ENCODE data around the gene ASB15.

Gene ASB15

GRCh38 chr7:123661765-123662164 lies 60.1 kb downstream of the ASB15 start:
- Histone ChIP-seq H3K27me3 (ENCODE audit: control insufficient read depth, insufficient read depth, low read length, poor library complexity, severe bottlenecking) (no peaks in the 10 kb centered on the region), H3K4me1 (ENCODE audit: control insufficient read depth, insufficient read depth, low read length) (peaks cover 13% of the 10 kb centered on the region), H3K9me3 (ENCODE audit: control insufficient read depth, low read length) (no peaks in the 10 kb centered on the region), H3K4me3 (ENCODE audit: insufficient read depth, low read depth, low read length) (no peak overlapping the region), H3K27ac (ENCODE audit: insufficient read depth, low read depth, low read length, poor library complexity, severe bottlenecking) (no peak overlapping the region), H3K36me3 (ENCODE audit: control insufficient read depth, insufficient read depth, low read length) (no peaks in the 10 kb centered on the region)
- 96 to 100% methylated on average over 1 of the region's 1 CpG for WGBS, 2 experiments

GRCh38 chr7:123662293-123662692 lies 60.7 kb downstream of the ASB15 start:
- H3K27me3 ChIP-seq (ENCODE audit: control insufficient read depth, insufficient read depth, low read length, poor library complexity, severe bottlenecking) = no peaks in the 10 kb centered on the region
- peaks cover 13% of the 10 kb centered on the region for H3K4me1 ChIP-seq (ENCODE audit: control insufficient read depth, insufficient read depth, low read length)
- no peak overlapping the region for H3K27ac ChIP-seq (ENCODE audit: insufficient read depth, low read depth, low read length, poor library complexity, severe bottlenecking)
- no peak overlapping the region for H3K4me3 ChIP-seq (ENCODE audit: insufficient read depth, low read depth, low read length)
- WGBS, 2 experiments = 94 to 96% methylated on average over 15 of the region's 15 CpGs
- H3K9me3 ChIP-seq (ENCODE audit: control insufficient read depth, low read length) = no peaks in the 10 kb centered on the region
- H3K36me3 ChIP-seq (ENCODE audit: control insufficient read depth, insufficient read depth, low read length) = no peaks in the 10 kb centered on the region

GRCh38 chr7:123662755-123663154 lies 61.1 kb downstream of the ASB15 start:
- Histone ChIP-seq H3K27ac (ENCODE audit: insufficient read depth, low read depth, low read length, poor library complexity, severe bottlenecking) (no peak overlapping the region), H3K4me3 (ENCODE audit: insufficient read depth, low read depth, low read length) (no peak overlapping the region), H3K36me3 (ENCODE audit: control insufficient read depth, insufficient read depth, low read length) (no peaks in the 10 kb centered on the region), H3K4me1 (ENCODE audit: control insufficient read depth, insufficient read depth, low read length) (peaks cover 13% of the 10 kb centered on the region), H3K9me3 (ENCODE audit: control insufficient read depth, low read length) (no peaks in the 10 kb centered on the region), H3K27me3 (ENCODE audit: control insufficient read depth, insufficient read depth, low read length, poor library complexity, severe bottlenecking) (no peaks in the 10 kb centered on the region)
- 73 to 74% methylated on average over 3 of the region's 3 CpGs for WGBS, 2 experiments

GRCh38 chr7:123663200-123663599 lies 61.6 kb downstream of the ASB15 start:
- H3K36me3 ChIP-seq (ENCODE audit: control insufficient read depth, insufficient read depth, low read length) = no peaks in the 10 kb centered on the region
- no peak overlapping the region for H3K27ac ChIP-seq (ENCODE audit: insufficient read depth, low read depth, low read length, poor library complexity, severe bottlenecking)
- no peaks in the 10 kb centered on the region for H3K27me3 ChIP-seq (ENCODE audit: control insufficient read depth, insufficient read depth, low read length, poor library complexity, severe bottlenecking)
- H3K9me3 ChIP-seq (ENCODE audit: control insufficient read depth, low read length) = no peaks in the 10 kb centered on the region
- 93 to 96% methylated on average over 5 of the region's 6 CpGs for WGBS, 2 experiments
- peaks cover 13% of the 10 kb centered on the region for H3K4me1 ChIP-seq (ENCODE audit: control insufficient read depth, insufficient read depth, low read length)
- H3K4me3 ChIP-seq (ENCODE audit: insufficient read depth, low read depth, low read length) = no peak overlapping the region

- Histone ChIP-seq H3K27me3 (ENCODE audit: control insufficient read depth, insufficient read depth, low read length, poor library complexity, severe bottlenecking) (no peaks in the 10 kb centered on the region), H3K9me3 (ENCODE audit: control insufficient read depth, low read length) (no peaks in the 10 kb centered on the region), H3K4me1 (ENCODE audit: control insufficient read depth, insufficient read depth, low read length) (peaks cover 8% of the 10 kb centered on the region), H3K36me3 (ENCODE audit: control insufficient read depth, insufficient read depth, low read length) (no peaks in the 10 kb centered on the region), H3K4me3 (ENCODE audit: insufficient read depth, low read depth, low read length) (no peak overlapping the region), H3K27ac (ENCODE audit: insufficient read depth, low read depth, low read length, poor library complexity, severe bottlenecking) (no peak overlapping the region)
- WGBS, 2 experiments = 90 to 94% methylated on average over 1 to 2 of the region's 2 CpGs
These were observed 63.5 kb downstream of the ASB15 start for GRCh38 chr7:123665157-123665556.

GRCh38 chr7:123665896-123666295 lies 64.3 kb downstream of the ASB15 start:
- Histone ChIP-seq H3K4me3 (ENCODE audit: insufficient read depth, low read depth, low read length) (no peak overlapping the region), H3K9me3 (ENCODE audit: control insufficient read depth, low read length) (no peaks in the 10 kb centered on the region)
- 90 to 94% methylated on average over 1 of the region's 1 CpG for WGBS, 2 experiments

GRCh38 chr7:123666492-123666891 lies 64.9 kb downstream of the ASB15 start:
- Histone ChIP-seq H3K4me1 (ENCODE audit: control insufficient read depth, insufficient read depth, low read length) (no peaks in the 10 kb centered on the region), H3K9me3 (ENCODE audit: control insufficient read depth, low read length) (no peaks in the 10 kb centered on the region), H3K4me3 (ENCODE audit: insufficient read depth, low read depth, low read length) (no peak overlapping the region), H3K27me3 (ENCODE audit: control insufficient read depth, insufficient read depth, low read length, poor library complexity, severe bottlenecking) (no peaks in the 10 kb centered on the region), H3K36me3 (ENCODE audit: control insufficient read depth, insufficient read depth, low read length) (no peaks in the 10 kb centered on the region), H3K27ac (ENCODE audit: insufficient read depth, low read depth, low read length, poor library complexity, severe bottlenecking) (no peak overlapping the region)
- WGBS, 2 experiments = 100% methylated on average over 1 of the region's 1 CpG

More at GRCh38 chr7:123665896-123666295, 64.3 kb downstream of the ASB15 start:
- Histone ChIP-seq H3K4me1 (ENCODE audit: control insufficient read depth, insufficient read depth, low read length) (peaks cover 4% of the 10 kb centered on the region), H3K36me3 (ENCODE audit: control insufficient read depth, insufficient read depth, low read length) (no peaks in the 10 kb centered on the region), H3K27ac (ENCODE audit: insufficient read depth, low read depth, low read length, poor library complexity, severe bottlenecking) (no peak overlapping the region), H3K27me3 (ENCODE audit: control insufficient read depth, insufficient read depth, low read length, poor library complexity, severe bottlenecking) (no peaks in the 10 kb centered on the region)

- Histone ChIP-seq H3K4me3 (ENCODE audit: insufficient read depth, low read depth, low read length) (no peak overlapping the region), H3K9me3 (ENCODE audit: control insufficient read depth, low read length) (no peaks in the 10 kb centered on the region), H3K4me1 (ENCODE audit: control insufficient read depth, insufficient read depth, low read length) (no peaks in the 10 kb centered on the region), H3K27ac (ENCODE audit: insufficient read depth, low read depth, low read length, poor library complexity, severe bottlenecking) (no peak overlapping the region), H3K36me3 (ENCODE audit: control insufficient read depth, insufficient read depth, low read length) (no peaks in the 10 kb centered on the region), H3K27me3 (ENCODE audit: control insufficient read depth, insufficient read depth, low read length, poor library complexity, severe bottlenecking) (no peaks in the 10 kb centered on the region)
- whole genome bisulfite sequencing, 2 experiments = 92 to 94% methylated on average over 7 of the region's 7 CpGs
These were observed 67.9 kb downstream of the ASB15 start for GRCh38 chr7:123669485-123669884.

GRCh38 chr7:123673137-123673732 lies 71.6 kb downstream of the ASB15 start:
- Histone ChIP-seq H3K27ac (ENCODE audit: insufficient read depth, low read depth, low read length, poor library complexity, severe bottlenecking) (no peak overlapping the region), H3K4me3 (ENCODE audit: insufficient read depth, low read depth, low read length) (no peak overlapping the region), H3K36me3 (ENCODE audit: control insufficient read depth, insufficient read depth, low read length) (no peaks in the 10 kb centered on the region), H3K27me3 (ENCODE audit: control insufficient read depth, insufficient read depth, low read length, poor library complexity, severe bottlenecking) (no peaks in the 10 kb centered on the region), H3K9me3 (ENCODE audit: control insufficient read depth, low read length) (no peaks in the 10 kb centered on the region), H3K4me1 (ENCODE audit: control insufficient read depth, insufficient read depth, low read length) (no peaks in the 10 kb centered on the region)
- WGBS, 2 experiments = 96 to 99% methylated on average over 3 to 5 of the region's 5 CpGs

GRCh38 chr7:123673752-123674398 lies 72.3 kb downstream of the ASB15 start:
- no peak overlapping the region for H3K4me3 ChIP-seq (ENCODE audit: insufficient read depth, low read depth, low read length)
- H3K27me3 ChIP-seq (ENCODE audit: control insufficient read depth, insufficient read depth, low read length, poor library complexity, severe bottlenecking) = no peaks in the 10 kb centered on the region
- WGBS, 2 experiments = 91 to 100% methylated on average over 2 to 3 of the region's 3 CpGs
- H3K4me1 ChIP-seq (ENCODE audit: control insufficient read depth, insufficient read depth, low read length) = no peaks in the 10 kb centered on the region
- no peak overlapping the region for H3K27ac ChIP-seq (ENCODE audit: insufficient read depth, low read depth, low read length, poor library complexity, severe bottlenecking)
- no peaks in the 10 kb centered on the region for H3K9me3 ChIP-seq (ENCODE audit: control insufficient read depth, low read length)
- H3K36me3 ChIP-seq (ENCODE audit: control insufficient read depth, insufficient read depth, low read length) = no peaks in the 10 kb centered on the region
